IPS-NIHi7 (cell line): Measurements from ENCODE around the gene DUS2.

Source experiments
- DNase-seq: peaks from one replicate; pipeline ENCODE4 v3.0.0; 2012; ENCODE audit warnings: mixed read lengths; ENCODE audit errors: extremely low spot score

DUS2 gene

GRCh38 chr16:68077866-68078700 lies 55.0 kb downstream of the DUS2 start:
- no peak for DNase-seq

GRCh38 chr16:68078701-68079375 lies 55.8 kb downstream of the DUS2 start:
- no peak for DNase-seq

GRCh38 chr16:68079376-68079625 lies 56.2 kb downstream of the DUS2 start:
- DNase-seq: no peak

GRCh38 chr16:68079626-68080344 lies 56.7 kb downstream of the DUS2 start:
- no peak for DNase-seq

- DNase-seq: peak; percentile 5
These were observed 59.0 kb downstream of the DUS2 start for GRCh38 chr16:68081861-68082628.

- DNase-seq: peak; percentile 6
These were observed 59.6 kb downstream of the DUS2 start for GRCh38 chr16:68082629-68083238.

- peak; percentile 6 for DNase-seq
These were observed 60.2 kb downstream of the DUS2 start for GRCh38 chr16:68083239-68083781.

- peak; percentile 65 for DNase-seq
These were observed 60.9 kb downstream of the DUS2 start for GRCh38 chr16:68083861-68084503.

GRCh38 chr16:68084504-68085258 lies 61.6 kb downstream of the DUS2 start:
- DNase-seq: peak; percentile 84

GRCh38 chr16:68085259-68086071 lies 62.4 kb downstream of the DUS2 start, which contains the start of gene NFATC3:
NFATC3 (plus strand) TSS chr16:68085370; CDS start chr16:68085682, 312 bp downstream.
- DNase-seq: peak; percentile 98

GRCh38 chr16:68086336-68086841 lies 63.3 kb downstream of the DUS2 start:
- DNase-seq: no peak

- DNase-seq: no peak
These were observed 63.8 kb downstream of the DUS2 start for GRCh38 chr16:68086860-68087268.

GRCh38 chr16:68087688-68088087 lies 64.6 kb downstream of the DUS2 start:
- DNase-seq: no peak

GRCh38 chr16:68088130-68088972 lies 65.3 kb downstream of the DUS2 start:
- DNase-seq: no peak

- DNase-seq: no peak
These were observed 66.0 kb downstream of the DUS2 start for GRCh38 chr16:68089067-68089466.

- DNase-seq: no peak
These were observed 67.0 kb downstream of the DUS2 start for GRCh38 chr16:68090130-68090529.

- DNase-seq: no peak
These were observed 67.4 kb downstream of the DUS2 start for GRCh38 chr16:68090533-68090932.
